Measurements from ENCODE around the gene ST8SIA2. TPM values are rescaled to one million over a fixed set of nuclear protein-coding genes. Genes with fewer than 3 reads are reported as not detected.
"Not testable (repeated sequence)": the region's sequence is repeated elsewhere in the genome, so short reads cannot be mapped to it uniquely, and the experiment has no call there.

The ST8SIA2 gene
- total RNA-seq, 1 donor from 2014 or later: 11.6 TPM

DNA sequence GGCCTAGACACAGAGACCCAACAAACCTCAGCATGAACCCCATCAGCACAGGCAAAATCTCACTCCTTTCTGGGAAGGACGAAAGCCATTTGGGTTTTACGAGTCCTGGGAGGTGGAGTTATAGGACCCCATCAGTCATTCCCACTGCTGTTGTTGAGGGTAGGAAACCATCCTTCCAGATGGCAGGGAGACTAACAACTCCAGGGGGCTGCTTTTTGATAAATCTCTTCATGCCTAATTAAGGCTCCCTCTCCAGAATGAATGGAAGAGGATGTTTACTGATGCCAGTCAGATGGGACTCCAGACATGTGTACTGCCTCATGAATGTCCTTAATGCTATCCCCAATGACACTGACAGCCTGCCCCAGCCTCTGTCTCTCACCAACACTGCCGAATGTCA lies 75.3 kb downstream of the ST8SIA2 start:
- Mint-ChIP-seq H3K27me3 (ENCODE audit: low read depth) (peaks cover 10% of the 10 kb centered on the region), H3K4me3 (no peak overlapping the region), H3K27ac (no peak overlapping the region), H3K36me3 (no peaks in the 10 kb centered on the region), H3K4me1 (no peaks in the 10 kb centered on the region), H3K9me3 (no peaks in the 10 kb centered on the region)
- no peak for DNase-seq (ENCODE audit: low spot score in 2 of 2, unreplicated experiment in 2 of 2)
- TF ChIP-seq, protein P1, sequence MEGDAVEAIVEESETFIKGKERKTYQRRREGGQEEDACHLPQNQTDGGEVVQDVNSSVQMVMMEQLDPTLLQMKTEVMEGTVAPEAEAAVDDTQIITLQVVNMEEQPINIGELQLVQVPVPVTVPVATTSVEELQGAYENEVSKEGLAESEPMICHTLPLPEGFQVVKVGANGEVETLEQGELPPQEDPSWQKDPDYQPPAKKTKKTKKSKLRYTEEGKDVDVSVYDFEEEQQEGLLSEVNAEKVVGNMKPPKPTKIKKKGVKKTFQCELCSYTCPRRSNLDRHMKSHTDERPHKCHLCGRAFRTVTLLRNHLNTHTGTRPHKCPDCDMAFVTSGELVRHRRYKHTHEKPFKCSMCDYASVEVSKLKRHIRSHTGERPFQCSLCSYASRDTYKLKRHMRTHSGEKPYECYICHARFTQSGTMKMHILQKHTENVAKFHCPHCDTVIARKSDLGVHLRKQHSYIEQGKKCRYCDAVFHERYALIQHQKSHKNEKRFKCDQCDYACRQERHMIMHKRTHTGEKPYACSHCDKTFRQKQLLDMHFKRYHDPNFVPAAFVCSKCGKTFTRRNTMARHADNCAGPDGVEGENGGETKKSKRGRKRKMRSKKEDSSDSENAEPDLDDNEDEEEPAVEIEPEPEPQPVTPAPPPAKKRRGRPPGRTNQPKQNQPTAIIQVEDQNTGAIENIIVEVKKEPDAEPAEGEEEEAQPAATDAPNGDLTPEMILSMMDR (IDR thresholded peaks at IDR 0.05; ENCODE audit: unreplicated experiment): no peak

DNA sequence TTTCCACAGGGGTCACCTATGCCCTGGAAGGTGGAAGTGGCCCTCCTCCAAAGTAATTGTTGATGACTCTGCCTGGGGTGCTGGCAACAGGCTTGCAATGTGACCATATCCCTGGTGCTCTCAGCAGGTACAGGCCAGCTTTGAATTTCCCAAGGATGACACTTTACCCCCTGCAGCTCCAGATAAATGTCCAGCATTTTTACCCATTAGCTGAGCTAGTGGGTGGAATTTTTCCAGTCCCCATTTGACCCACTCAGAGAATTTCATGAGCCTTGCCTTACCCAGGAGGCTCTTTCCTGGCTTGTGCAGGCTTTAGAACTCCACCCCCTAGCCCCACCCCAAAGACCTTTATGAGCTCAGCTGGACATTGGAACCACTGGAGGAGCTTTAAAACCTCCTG lies 77.6 kb downstream of the ST8SIA2 start:
- Mint-ChIP-seq H3K27ac (no peak overlapping the region), H3K36me3 (no peaks in the 10 kb centered on the region)

DNA sequence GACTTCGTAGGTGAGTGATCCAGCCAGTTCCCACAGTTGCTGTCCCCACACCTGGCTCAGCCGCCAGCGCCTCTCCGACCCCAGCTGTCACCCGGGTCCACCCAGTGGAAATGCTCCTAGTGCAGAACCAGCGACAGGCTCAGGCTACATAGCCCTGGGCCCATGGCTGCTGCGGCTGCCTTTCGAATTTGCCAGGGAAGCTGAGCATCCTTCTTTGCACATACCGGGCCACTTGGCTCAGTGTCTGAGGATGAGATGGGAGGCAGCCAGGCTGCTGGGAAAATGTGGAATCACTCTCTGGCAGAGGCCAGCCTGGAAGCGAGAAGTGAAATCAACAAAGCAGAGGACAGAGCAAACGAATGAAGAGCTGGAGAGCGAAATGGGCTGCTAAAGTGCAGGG lies 80.1 kb downstream of the ST8SIA2 start:
- DNase-seq (ENCODE audit: low spot score in 2 of 2, unreplicated experiment in 2 of 2): no peak
- no peak overlapping the region for H3K27ac Mint-ChIP-seq
- no peak overlapping the region for H3K4me3 Mint-ChIP-seq
- H3K36me3 Mint-ChIP-seq: no peaks in the 10 kb centered on the region
- TF ChIP-seq, protein P1 (IDR thresholded peaks at IDR 0.05; ENCODE audit: unreplicated experiment): no peak
- H3K9me3 Mint-ChIP-seq: no peaks in the 10 kb centered on the region
- H3K27me3 Mint-ChIP-seq (ENCODE audit: low read depth): peaks cover 28% of the 10 kb centered on the region
- H3K4me1 Mint-ChIP-seq: no peaks in the 10 kb centered on the region

More for the DNA sequence above, 77.6 kb downstream of the ST8SIA2 start:
- H3K9me3 Mint-ChIP-seq: no peaks in the 10 kb centered on the region
- TF ChIP-seq, protein P1 (IDR thresholded peaks at IDR 0.05; ENCODE audit: unreplicated experiment): no peak
- H3K27me3 Mint-ChIP-seq (ENCODE audit: low read depth): peaks cover 22% of the 10 kb centered on the region
- no peak for DNase-seq (ENCODE audit: low spot score in 2 of 2, unreplicated experiment in 2 of 2)
- no peak overlapping the region for H3K4me3 Mint-ChIP-seq
- H3K4me1 Mint-ChIP-seq: no peaks in the 10 kb centered on the region

DNA sequence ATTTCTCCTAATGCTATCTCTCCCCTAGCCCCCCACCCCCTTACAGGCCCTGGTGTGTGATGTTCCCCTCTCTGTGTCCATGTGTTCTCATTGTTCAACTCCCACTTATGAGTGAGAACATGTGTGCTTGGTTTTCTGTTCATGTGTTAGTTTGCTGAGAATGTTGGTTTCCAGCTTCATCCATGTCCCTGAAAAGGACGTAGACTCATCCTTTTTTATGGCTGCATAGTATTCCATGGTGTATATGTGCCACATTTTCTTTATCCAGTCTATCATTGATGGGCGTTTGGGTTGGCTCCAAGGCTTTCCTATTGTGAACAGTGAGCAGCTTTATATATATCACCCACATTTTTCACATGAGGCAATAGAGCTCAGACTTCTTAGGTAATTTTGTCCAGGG lies 86.0 kb downstream of the ST8SIA2 start:
- H3K4me1 Mint-ChIP-seq; H3K9me3 Mint-ChIP-seq; H3K36me3 Mint-ChIP-seq; H3K4me3 Mint-ChIP-seq; H3K27ac Mint-ChIP-seq; DNase-seq (ENCODE audit: low spot score in 2 of 2, unreplicated experiment in 2 of 2): not testable (repeated sequence)
- peaks cover 37% of the 10 kb centered on the region for H3K27me3 Mint-ChIP-seq (ENCODE audit: low read depth)

DNA sequence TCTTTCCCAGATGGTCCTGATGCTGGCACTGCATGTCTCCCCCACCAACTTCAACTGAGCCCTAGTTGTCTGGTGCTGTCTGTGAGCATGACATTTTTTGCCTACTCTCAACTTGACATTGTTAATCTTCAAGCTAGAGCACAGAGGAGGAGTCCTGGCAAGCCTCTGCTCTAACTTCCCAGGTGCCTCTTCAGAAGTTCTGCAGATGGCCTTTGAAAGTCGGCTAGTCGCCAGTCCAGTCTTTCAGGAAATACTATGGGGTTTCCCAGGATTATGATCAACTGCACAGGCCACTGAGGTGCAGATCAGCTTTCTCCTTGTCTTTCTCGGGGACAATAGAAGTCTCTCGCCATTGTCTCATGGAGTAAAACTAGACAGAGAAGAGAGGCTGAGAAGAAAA lies 86.7 kb downstream of the ST8SIA2 start:
- H3K4me1 Mint-ChIP-seq: no peaks in the 10 kb centered on the region
- no peak for DNase-seq (ENCODE audit: low spot score in 2 of 2, unreplicated experiment in 2 of 2)
- peaks cover 33% of the 10 kb centered on the region for H3K27me3 Mint-ChIP-seq (ENCODE audit: low read depth)
- peaks cover 4% of the 10 kb centered on the region for H3K9me3 Mint-ChIP-seq
- H3K4me3 Mint-ChIP-seq: no peak overlapping the region
- TF ChIP-seq, protein P1 (IDR thresholded peaks at IDR 0.05; ENCODE audit: unreplicated experiment): no peak
- no peak overlapping the region for H3K27ac Mint-ChIP-seq
- no peaks in the 10 kb centered on the region for H3K36me3 Mint-ChIP-seq

DNA sequence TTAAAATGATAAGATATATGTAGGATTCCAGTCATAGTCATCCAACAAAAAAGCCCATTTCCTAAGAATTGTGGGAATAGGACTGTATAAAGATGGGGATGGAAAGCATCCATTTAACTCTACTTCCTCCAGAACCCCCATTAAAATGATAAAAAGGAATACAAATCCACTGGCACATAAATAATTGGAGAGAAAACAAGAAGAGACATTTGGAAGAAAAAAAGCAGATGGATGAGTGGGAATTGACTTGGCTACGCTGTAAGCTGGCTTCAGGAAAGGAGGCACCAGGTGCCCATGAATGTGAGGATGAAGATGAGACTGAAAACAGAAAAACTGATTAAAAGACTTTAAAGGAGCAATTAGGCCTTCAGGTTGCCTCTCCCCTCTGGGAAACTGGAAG lies 91.8 kb downstream of the ST8SIA2 start:
- no peaks in the 10 kb centered on the region for H3K4me1 Mint-ChIP-seq
- TF ChIP-seq, protein P1 (IDR thresholded peaks at IDR 0.05; ENCODE audit: unreplicated experiment): no peak
- peaks cover 17% of the 10 kb centered on the region for H3K27me3 Mint-ChIP-seq (ENCODE audit: low read depth)
- H3K36me3 Mint-ChIP-seq: no peaks in the 10 kb centered on the region
- H3K27ac Mint-ChIP-seq: no peak overlapping the region
- peaks cover 9% of the 10 kb centered on the region for H3K9me3 Mint-ChIP-seq
- no peak overlapping the region for H3K4me3 Mint-ChIP-seq
- DNase-seq (ENCODE audit: low spot score in 2 of 2, unreplicated experiment in 2 of 2): no peak
